ENCODE measurements around the gene TNS2. TPM values are rescaled to one million over a fixed set of nuclear protein-coding genes. Genes with fewer than 3 reads are reported as not detected.

TNS2 gene
- total and polyA plus RNA-seq, 2 of the 13 experiments (the other 11 are each of a cell fraction or from before 2014, with no cell fraction given): 8.9 to 20.4 TPM

- TF ChIP-seq, protein P1, sequence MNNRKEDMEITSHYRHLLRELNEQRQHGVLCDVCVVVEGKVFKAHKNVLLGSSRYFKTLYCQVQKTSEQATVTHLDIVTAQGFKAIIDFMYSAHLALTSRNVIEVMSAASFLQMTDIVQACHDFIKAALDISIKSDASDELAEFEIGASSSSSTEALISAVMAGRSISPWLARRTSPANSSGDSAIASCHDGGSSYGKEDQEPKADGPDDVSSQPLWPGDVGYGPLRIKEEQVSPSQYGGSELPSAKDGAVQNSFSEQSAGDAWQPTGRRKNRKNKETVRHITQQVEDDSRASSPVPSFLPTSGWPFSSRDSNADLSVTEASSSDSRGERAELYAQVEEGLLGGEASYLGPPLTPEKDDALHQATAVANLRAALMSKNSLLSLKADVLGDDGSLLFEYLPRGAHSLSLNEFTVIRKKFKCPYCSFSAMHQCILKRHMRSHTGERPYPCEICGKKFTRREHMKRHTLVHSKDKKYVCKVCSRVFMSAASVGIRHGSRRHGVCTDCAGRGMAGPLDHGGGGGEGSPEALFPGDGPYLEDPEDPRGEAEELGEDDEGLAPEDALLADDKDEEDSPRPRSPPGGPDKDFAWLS (CRISPR knock-in tag; IDR thresholded peaks at IDR 0.05; ENCODE audit: borderline replicate concordance): no peak
- TF ChIP-seq, protein P2, sequence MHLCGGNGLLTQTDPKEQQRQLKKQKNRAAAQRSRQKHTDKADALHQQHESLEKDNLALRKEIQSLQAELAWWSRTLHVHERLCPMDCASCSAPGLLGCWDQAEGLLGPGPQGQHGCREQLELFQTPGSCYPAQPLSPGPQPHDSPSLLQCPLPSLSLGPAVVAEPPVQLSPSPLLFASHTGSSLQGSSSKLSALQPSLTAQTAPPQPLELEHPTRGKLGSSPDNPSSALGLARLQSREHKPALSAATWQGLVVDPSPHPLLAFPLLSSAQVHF (CRISPR knock-in tag; IDR thresholded peaks at IDR 0.05): peak; percentile 71; the same call in 1 of the 2 replicates
- TF ChIP-seq RFX1 (IDR thresholded peaks at IDR 0.05) (no peak), LBX2 (CRISPR knock-in tag; IDR thresholded peaks at IDR 0.05; ENCODE audit: borderline replicate concordance) (no peak), MBD4 (IDR thresholded peaks at IDR 0.05; ENCODE audit: borderline replicate concordance, low read length) (no peak), ZBTB38 (CRISPR knock-in tag; IDR thresholded peaks at IDR 0.05) (no peak), ZSCAN22 (CRISPR knock-in tag; IDR thresholded peaks at IDR 0.05) (no peak), IRF2 (CRISPR knock-in tag; IDR thresholded peaks at IDR 0.05) (no peak), ZNF335 (CRISPR knock-in tag; IDR thresholded peaks at IDR 0.05) (no peak), TFAP4 (IDR thresholded peaks at IDR 0.05; ENCODE audit: borderline replicate concordance, low read depth) (no peak), MYC (CRISPR knock-in tag; IDR thresholded peaks at IDR 0.05; ENCODE audit: borderline replicate concordance) (peak; percentile 64), HDAC2 (CRISPR knock-in tag; IDR thresholded peaks at IDR 0.05) (0 out of 2 replicates have a peak, but pooled peaks have one; percentile 36), ZC3H13 (CRISPR knock-in tag; IDR thresholded peaks at IDR 0.05) (no peak), ZZZ3 (CRISPR knock-in tag; IDR thresholded peaks at IDR 0.05; ENCODE audit: borderline replicate concordance) (no peak), ZBTB3 (CRISPR knock-in tag; IDR thresholded peaks at IDR 0.05; ENCODE audit: borderline replicate concordance, low read depth) (no peak)
- TF ChIP-seq, protein P3, sequence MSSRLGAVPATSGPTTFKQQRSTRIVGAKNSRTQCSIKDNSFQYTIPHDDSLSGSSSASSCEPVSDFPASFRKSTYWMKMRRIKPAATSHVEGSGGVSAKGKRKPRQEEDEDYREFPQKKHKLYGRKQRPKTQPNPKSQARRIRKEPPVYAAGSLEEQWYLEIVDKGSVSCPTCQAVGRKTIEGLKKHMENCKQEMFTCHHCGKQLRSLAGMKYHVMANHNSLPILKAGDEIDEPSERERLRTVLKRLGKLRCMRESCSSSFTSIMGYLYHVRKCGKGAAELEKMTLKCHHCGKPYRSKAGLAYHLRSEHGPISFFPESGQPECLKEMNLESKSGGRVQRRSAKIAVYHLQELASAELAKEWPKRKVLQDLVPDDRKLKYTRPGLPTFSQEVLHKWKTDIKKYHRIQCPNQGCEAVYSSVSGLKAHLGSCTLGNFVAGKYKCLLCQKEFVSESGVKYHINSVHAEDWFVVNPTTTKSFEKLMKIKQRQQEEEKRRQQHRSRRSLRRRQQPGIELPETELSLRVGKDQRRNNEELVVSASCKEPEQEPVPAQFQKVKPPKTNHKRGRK (CRISPR knock-in tag; IDR thresholded peaks at IDR 0.05): no peak
- TF ChIP-seq, protein P4, sequence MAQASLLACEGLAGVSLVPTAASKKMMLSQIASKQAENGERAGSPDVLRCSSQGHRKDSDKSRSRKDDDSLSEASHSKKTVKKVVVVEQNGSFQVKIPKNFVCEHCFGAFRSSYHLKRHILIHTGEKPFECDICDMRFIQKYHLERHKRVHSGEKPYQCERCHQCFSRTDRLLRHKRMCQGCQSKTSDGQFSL (CRISPR knock-in tag; IDR thresholded peaks at IDR 0.05): no peak
- TF ChIP-seq, protein P5, sequence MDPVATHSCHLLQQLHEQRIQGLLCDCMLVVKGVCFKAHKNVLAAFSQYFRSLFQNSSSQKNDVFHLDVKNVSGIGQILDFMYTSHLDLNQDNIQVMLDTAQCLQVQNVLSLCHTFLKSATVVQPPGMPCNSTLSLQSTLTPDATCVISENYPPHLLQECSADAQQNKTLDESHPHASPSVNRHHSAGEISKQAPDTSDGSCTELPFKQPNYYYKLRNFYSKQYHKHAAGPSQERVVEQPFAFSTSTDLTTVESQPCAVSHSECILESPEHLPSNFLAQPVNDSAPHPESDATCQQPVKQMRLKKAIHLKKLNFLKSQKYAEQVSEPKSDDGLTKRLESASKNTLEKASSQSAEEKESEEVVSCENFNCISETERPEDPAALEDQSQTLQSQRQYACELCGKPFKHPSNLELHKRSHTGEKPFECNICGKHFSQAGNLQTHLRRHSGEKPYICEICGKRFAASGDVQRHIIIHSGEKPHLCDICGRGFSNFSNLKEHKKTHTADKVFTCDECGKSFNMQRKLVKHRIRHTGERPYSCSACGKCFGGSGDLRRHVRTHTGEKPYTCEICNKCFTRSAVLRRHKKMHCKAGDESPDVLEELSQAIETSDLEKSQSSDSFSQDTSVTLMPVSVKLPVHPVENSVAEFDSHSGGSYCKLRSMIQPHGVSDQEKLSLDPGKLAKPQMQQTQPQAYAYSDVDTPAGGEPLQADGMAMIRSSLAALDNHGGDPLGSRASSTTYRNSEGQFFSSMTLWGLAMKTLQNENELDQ (CRISPR knock-in tag; IDR thresholded peaks at IDR 0.05; ENCODE audit: borderline replicate concordance): no peak
Measured at GRCh38 chr12:53097564-53098353, 47.9 kb downstream of the TNS2 start, which contains the start of gene IGFBP6 (continued).

Measured in HepG2 (cell line).